NCI-H1417 (cell line): Measurements from ENCODE around the gene CAPZA2.

ENCODE experiments used
- DNase-seq, 3 experiments: peaks; one replicate each; lab custom pipeline; 2025; lab: John Stamatoyannopoulos, UW

The CAPZA2 gene

DNA sequence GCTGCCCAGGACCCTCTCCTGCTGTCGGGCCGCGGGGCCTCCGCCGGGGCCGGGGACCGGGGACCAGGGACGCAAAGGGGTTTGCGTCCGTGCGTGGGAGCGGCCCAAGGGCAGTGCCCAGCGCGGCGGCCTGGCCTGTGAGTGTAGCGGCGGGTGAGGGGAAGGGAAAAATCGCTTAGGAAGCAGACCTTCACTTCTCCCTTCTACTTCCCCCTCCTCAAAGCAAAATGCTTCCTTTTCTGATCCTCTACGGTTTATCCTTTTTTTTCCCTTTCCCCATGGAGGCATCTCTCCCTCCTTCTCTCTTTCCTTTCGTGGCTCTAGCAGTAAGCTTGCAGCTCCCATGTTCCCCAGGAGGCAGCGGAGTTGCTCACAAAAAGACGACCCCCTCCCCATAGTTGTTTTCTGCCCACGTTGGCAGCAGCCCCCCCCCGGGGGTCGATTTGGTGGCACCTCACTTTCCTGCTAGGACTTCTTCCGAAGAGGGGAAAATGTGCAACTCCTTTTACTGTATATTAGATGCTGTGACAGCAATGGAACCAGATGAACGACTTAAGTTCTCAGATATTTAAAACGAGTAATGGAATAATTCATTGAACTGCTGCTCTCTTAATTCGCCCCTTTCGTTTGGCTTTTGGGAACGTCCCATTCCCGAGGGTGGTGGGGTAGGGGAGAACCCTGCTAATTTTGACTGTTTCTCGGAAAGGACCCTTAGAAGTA, 724 bp downstream of the CAPZA2 start:
- DNase-seq: peak in 2 of 3 experiments; percentile 81 to 88

DNA sequence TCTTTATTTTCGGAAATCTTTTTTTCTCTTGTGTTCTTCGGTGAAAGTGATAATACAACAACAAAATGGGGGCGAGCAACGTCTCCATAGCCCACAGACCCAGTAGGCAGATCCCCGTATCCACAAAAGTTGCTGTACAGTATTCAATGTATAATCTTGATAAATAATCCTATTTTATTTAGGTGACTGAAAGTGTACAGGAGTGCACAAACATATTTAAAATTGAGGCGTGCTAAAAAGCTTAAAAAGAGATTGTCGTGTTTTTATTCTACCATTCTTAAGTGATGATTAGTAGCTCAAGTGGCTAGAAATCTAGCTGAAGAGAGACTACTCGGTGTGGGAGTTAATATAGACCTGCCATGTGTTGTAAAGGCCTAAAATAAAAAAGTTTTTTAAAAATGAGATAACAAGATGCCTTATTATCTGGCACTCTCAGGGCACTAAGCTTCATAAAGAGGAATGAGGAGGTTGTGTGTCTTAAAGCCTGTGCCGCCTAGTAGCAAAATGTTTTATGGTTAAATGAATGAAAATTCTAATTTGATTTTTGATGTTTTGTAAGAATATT, 1.6 kb downstream of the CAPZA2 start:
- DNase-seq: peak in 1 of 3 experiments; percentile 50

DNA sequence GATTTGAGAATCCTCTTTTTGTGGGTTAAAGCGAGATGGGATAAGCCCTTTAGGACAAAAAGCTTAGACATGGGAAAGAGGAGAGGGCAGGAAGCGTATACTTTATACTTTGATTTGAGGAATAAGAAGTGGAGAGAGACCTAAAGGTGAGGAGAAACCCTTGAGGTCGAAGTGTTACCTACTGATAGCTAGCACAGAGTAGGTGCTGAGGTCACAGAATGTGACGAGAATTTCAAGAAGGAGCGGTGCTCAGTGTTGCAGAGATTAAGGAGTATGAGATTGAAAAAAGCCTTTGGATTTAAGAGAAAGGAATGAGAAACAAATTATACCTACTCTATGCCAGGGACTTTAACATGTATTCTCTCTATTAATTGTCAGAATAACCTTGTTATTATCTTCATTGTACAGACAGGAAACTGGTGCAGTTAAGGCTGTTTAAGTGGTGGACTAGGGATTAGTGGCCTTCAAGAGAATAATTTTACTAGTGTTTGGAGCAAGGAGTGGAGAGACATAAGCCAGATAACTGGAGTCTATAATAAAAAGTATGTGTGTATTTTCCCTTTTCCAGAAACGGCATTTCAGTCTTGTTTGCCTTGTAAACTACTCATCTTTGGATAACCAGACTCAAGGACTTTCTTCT, 8.8 kb downstream of the CAPZA2 start:
- peak in 1 of 3 experiments; percentile 16 for DNase-seq

DNA sequence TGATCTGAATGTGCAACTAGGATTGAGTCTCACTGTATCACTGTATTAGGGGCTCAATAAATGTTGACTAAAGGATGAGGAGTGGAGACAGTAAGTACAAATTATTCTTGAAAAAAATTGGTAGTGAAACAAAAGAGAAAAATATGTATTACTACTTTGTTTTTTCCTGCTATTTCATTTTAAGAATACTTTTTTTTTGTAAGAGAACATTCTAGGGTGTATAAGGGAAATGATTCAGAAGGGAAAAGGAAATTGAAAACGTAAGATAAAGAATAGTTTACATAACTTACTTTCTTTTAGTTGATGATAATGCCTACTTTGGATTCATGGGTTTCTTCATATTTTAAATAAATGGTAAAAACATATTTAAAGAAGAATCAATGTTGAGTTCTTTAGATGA, 9.6 kb downstream of the CAPZA2 start:
- no peak for DNase-seq

DNA sequence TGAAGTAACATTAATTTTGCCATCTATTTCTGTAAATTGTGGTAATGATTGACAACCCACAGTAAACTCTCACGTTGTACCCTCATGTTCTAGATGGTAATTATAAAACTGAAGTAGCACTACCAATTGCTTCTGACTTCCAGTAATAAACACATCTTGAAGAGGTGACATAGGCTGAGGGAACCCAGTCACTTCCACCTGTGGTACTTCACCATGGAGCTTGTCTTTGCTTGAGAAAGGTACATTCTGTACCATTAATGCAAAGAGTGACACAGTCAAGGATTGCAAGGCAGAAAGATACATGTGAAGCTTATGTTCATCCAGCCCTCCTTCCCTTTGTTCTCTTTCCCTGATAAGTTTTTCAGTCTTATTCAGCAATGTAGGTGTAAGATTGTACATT, 11.2 kb downstream of the CAPZA2 start:
- no peak for DNase-seq

DNA sequence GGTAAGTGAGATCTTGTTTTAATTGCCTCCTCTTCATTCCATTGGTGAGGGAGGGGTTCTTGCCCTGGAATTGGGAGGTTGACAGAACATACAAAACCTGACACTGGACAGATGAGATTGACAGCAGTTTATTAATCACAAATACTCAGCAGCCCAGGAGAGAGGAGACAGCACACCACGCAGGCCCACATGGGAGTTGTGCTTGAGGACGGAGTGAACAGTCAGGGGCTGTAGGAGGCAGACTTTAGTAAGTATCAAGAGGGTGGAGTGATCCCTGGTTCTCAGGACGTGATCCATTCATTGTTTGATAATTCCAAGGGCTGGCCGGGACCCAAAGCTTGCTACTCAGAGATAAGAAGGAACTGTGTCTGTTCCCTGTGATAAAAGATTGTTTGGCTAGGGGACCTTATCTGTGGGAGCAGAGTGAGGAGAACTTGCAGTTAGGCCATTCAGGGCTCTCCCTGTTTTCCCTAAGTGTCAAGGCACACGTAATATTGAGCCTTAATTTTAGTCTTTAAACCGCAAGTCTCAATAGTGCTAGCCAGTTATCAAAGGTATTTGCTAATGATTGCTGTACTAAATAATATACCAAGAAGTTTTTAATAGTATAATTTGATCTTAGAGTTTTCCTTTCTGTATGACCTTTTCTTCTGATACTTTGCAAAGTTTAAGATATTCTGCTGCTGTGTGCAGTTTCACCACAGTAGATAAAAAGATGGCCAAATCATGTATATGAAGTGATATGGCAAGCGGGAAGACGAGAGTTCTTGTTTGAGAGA, 14.5 kb downstream of the CAPZA2 start:
- DNase-seq: no peak

DNA sequence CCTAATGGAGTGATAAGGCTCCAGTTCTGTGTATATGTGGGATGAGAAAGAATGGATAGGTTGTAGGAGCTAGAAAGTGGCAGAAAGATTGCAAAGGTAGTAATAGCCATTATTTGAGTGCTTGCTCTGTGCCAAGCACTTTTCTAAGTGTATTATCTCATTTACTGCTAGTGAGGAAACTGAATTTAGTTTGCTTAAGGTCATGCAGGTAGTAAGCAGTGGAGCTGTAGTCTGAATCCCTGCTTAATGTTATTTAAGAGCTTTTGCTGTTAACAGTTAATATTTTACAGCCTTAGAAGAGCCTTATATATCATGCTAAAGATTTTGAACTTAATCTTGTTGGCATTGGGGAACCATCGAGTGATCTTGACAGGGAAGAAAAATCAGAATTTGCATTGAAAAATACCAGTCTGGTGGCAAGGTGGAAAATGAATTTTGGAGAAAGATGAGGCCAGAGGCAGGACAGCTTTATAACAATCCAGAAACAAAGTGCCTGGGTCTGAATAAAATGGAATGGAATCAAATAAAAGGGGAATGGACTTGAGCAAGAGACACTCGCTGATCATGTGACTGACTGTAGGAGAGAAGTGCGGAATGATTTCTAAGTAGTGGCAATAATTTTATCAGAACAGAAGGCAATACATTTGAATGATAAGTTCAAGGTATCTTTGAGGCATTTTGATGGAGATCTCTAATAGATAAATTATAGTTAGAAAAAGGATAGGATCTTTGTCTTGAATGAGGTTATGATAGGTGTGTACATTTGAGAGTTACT, 15.2 kb downstream of the CAPZA2 start:
- DNase-seq: no peak

DNA sequence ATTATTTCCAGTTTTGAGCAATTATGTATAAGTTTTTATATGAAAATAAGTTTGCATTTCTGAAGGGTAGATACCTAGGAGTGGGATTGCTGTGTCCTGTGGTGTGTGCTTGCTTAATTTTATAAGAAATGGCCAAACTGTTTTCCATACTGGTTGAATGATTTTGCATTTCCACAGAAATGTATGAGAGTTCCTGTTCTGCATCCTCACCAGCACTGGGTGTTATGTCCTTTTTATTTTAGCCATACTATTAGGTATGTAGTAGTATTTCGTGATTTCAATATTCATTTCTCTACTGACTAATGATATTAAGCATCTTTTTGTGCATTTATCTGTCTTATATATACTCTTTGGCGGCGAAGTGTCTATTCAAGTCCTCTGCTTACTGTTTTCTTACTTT, 22.3 kb downstream of the CAPZA2 start:
- no peak for DNase-seq

DNA sequence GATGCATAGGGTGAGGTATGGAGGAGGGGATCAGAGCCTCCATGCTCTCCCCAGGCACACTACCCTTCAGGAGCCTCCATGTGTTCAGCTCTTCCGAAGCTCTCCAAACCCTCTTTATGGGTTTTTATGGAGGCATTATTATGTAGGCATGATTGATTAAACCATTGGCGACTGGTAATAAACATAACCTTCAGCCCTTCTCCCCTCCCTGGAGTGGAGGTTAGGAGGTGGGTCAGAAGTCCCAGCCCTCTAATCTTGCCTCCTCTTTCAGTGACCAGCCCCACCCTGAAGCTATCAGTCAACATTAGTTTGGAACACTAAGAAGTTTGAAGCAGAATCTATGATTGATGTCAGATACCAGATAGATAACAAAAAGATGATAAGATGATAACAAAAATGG, 23.3 kb downstream of the CAPZA2 start:
- no peak for DNase-seq

DNA sequence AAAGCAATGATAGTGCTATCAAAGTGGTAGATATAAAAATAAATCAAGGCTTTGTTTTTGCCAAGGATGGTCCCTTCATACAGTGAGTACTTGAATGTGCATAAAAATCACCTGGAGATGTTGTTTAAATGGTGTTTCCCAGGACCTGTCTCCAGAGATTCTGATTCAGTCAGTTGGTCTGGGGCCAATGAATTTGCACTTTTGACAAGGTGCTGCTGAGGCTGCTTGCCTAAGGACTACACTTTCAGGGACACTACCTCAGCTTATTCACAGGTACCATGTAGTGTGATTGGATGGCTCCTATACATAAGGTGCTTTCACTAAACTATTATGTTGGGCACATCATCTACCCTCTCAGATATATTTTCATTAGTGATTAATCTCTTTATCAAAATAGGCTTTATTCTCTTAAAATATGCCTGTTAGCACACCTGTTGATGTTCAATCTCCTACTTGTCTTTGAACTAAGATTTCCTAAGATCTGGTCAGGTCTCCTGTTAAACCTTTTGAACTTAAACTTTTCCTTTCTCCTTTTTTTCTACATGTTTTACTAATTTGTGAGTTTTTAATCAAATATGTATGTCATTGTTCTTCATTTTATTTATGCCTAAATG, 24.3 kb downstream of the CAPZA2 start:
- DNase-seq: no peak

DNA sequence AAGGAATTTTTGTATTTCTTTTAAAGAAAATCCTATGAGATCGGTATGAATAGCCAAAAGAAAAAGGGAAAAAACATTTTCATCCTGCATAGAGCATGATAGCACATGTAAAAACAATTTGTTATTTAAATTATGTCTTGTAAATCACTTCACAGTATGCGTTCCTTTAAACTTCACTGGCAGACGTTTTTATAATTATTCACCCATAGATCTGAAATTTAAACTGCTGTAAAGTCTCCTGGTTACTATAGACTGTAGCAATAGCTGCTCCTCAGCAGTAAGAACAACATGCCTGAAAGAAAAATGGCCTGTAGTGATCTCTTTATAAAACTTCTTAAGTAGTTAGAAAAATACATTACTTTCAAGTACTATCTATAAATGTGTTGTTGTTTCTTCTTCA, 26.5 kb downstream of the CAPZA2 start:
- DNase-seq: no peak

DNA sequence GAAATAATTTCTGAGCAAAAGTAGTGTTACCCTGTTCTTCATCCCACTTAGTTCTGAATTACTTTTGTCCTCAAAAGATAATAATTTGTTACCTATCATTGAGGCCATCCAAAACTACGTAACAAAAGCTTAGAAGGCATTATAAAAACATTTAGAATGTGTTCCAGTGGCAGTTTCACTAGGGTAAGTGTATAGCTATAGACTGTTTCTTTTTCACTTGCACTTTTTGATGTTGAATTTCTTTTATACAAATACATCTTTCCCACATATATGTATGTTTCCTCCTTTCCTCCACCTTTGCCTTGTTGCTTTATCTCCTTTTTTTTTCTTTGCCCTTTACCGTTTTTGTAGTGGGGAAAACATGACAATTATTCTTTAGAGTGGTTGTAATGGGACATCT, 33.5 kb downstream of the CAPZA2 start:
- no peak for DNase-seq

DNA sequence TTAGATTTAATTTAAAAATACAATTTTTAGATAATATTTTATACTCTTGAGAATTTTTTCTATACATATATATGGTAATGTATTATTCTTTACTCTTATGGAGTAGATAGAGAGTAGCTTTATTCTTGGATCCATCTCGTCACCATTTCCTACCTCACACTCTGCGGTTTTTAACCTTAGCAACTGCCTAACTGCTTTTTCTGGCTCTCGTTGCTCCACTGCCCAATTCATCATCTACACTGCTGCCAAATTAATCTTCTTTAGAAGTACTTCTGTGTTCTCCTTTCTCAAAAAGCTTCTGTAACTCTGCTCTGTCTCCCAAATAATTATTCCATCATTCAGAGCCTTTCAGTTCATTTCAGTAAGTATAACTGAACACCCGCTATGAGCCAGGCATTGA, 35.3 kb downstream of the CAPZA2 start:
- DNase-seq: no peak

DNA sequence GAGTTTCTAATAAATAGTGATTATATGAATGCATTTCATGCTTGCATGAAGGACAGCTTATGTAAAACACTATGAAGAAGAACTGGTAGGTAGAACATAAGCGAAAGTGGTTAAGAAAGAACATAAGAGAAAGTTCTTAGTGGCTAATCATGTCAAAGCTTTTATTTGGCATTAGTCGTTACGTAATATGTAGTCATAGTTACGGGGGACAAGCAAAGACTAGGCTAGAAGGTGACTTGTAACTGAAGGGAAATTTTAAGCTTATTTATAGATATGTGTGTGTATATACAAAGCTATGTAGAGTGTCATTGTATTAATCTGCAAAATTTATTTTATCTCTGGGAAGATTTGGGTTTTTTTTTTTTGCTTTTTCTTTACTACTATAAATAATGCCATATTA, 36.9 kb downstream of the CAPZA2 start:
- no peak for DNase-seq

DNA sequence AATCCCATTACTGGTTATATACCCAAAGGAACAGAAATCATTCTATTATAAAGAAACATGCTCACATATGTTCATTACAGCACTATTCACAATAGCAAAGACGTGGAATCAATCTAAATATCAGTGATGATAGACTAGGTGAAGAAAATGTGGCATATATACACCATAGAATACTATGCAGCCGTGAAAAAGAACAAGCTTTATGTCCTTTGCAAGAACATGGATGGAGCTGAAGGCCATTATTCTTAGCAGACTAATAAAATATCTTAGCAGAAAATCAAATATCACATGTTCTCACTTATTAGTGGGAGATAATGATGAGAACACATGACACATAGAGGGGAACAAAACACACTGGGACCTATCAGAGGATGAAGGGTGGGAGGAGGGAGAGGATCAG, 38.8 kb downstream of the CAPZA2 start:
- no peak for DNase-seq

DNA sequence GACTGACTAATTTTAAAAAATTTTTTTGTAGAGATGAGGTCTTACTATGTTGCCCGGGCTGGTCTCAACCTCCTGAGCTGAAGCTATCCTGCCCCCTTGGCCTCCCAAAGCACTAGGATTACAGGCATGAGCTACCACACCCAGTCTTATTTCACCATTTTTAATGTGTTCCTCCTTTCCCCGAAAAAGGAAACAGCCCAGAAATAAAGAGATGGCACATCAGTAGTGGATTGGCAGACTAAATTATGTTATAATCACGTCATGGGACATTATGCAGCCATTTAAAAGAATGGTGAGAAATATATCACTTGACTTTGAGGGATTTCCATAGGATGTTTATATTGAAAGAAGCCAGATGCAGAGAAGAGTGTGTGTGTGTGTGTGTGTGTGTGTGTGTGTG, 40.5 kb downstream of the CAPZA2 start:
- no peak for DNase-seq

DNA sequence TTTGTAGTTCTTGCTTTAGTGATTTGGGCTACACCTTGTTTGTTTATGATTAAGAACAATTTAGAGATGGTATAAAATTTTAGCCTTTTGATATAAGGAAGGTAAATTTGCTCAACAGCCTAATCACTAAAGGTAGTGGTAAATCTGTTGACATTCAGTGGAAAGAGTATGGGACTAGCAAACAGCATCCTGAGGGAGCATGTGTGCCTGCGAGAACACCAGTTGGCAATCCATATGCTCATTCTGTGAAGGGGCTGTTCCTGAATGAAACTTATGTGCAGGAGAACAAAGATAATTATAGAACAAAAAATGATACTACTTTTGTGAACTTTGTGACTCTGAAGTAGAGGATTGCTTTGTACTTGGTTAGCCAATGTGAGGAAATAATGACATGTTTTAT, 44.0 kb downstream of the CAPZA2 start:
- DNase-seq: no peak

DNA sequence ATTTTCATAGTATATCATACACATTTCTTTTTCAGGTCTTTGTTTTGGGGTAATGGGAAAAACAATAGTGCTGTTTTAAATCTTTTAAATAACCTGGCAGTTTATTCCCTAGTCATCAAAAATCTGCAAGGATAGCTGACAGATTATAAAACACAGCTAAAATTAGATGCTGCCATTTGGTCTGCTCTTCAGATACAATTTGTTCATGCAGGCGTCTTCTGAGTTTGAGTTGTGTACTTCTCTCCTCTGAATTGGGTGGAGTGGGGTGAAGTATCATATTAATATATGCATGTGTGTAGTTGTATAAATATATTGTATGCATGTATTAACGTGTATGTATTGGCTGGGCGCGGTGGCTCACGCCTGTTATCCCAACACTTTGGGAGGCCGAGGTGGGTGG, 48.0 kb downstream of the CAPZA2 start:
- no peak for DNase-seq

DNA sequence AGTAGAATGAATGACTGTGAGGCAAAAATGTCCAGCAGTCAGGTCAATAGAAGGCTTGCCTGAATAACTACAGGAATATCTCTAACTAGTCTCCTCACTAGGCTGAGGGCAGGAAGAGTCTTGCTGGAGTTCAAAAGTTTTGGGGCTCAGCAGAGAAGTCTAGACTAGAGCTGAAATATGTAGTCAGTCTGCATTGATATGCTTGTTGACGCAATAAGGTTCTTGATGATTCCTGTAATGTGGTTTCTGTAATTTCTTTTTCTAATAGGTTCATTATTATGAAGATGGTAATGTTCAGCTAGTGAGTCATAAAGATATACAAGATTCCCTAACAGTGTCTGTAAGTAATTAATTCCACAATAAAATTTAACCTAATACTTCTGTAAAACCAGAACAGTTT, 49.4 kb downstream of the CAPZA2 start:
- DNase-seq: no peak

DNA sequence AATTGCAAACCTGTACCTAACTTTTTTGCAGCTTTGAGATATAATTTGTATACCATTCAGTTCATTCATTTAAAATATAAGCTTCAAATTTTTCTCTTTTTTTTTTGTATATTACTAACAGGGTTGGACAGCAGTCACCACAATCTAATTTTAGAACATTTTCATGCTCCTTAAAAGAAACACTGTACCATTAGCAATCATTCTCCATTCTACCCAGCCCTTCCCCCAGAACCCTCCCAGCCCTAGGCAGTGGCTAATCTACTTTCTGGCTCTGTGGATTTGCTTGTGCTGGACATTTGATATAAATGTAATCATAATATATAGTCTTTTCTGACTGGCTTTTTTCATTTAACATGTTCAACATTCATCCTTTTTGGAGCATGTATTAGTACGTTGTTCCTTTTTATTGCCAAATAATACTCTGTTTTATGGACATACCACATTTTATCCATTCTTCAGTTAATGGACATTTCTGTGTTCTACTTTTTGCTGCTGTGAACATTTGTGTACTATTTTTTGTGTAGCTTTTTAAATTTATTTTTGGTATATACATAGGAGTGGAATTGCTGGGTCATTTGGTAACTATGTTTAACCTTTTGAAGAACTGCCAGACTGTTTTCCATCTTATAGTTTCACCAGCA, 50.0 kb downstream of the CAPZA2 start:
- no peak for DNase-seq

DNA sequence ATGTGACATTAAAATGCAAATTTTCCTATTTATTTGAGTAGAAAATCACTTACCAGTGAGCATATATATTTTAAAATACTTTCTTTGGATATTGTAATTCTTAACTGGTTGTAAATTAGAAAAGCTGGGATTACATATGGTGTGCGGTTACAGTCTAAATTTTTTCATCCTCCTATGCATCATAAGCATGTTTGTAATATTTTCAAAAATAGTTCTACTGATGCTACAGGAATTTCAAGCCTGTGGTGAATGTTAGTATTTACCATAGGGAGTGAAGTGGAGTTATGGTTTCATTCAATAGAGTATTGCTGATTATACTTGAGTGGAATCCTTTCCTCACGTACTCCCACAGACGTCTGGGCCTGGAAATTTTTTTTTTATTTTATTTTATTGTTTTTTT, 56.3 kb downstream of the CAPZA2 start:
- DNase-seq: no peak
